WTC11 (cell line): ENCODE results near the gene LHX3. TPM values are rescaled to one million over a fixed set of nuclear protein-coding genes. Genes with fewer than 3 reads are reported as not detected.
A peak's percentile ranks its signal among the peaks of the same experiment; 100 is the strongest.

ENCODE experiments used
- ATAC-seq: fragments of 200-7000 bp; cut with Tn5 transposase; 2 replicates; pipeline ENCODE4 v1.10.0; 2021; ENCODE audit warnings: mild to moderate bottlenecking, moderate library complexity
- CTCF ChIA-PET: fragments of 300-600 bp; sonication (Branson Sonifier 250); formaldehyde crosslinking; loops from one replicate; lab custom pipeline; 2021; ENCODE audit warnings: antibody characterized with exemption; lab: Charles Lee
- POLR2A ChIA-PET: fragments of 350-600 bp; sonication (Branson Sonifier 250); formaldehyde crosslinking; loops from one replicate; lab custom pipeline; 2021; ENCODE audit warnings: antibody characterized with exemption; lab: Charles Lee
- DNase-seq: peaks from one replicate; pipeline ENCODE4 v3.0.0; 2021; ENCODE audit warnings: low spot score
- H3K27ac Mint-ChIP-seq: 2 replicates; pipeline ENCODE4 v1.8.0; 2021; ENCODE audit warnings: mixed read lengths
- H3K27me3 Mint-ChIP-seq: 2 replicates; pipeline ENCODE4 v1.8.0; 2021; ENCODE audit warnings: low read depth, mild to moderate bottlenecking, moderate library complexity, mixed read lengths
- H3K36me3 Mint-ChIP-seq: 2 replicates; pipeline ENCODE4 v1.8.0; 2021; ENCODE audit warnings: mixed read lengths
- H3K4me1 Mint-ChIP-seq: 2 replicates; pipeline ENCODE4 v1.8.0; 2022; ENCODE audit warnings: mixed read lengths
- H3K4me3 Mint-ChIP-seq: 2 replicates; pipeline ENCODE4 v1.8.0; 2021; ENCODE audit warnings: mild to moderate bottlenecking, moderate library complexity, mixed read lengths
- H3K9me3 Mint-ChIP-seq: 2 replicates; pipeline ENCODE4 v1.8.0; 2021; ENCODE audit warnings: mixed read lengths
- AFF4 ChIP-seq: sonication (generic); formaldehyde crosslinking; IDR thresholded peaks from 2 replicates; pipeline ENCODE4 v1.8.1; 2023; ENCODE audit warnings: mild to moderate bottlenecking, missing genetic modification reagents, borderline replicate concordance
- ATF1 ChIP-seq: sonication (generic); formaldehyde crosslinking; IDR thresholded peaks from 2 replicates; pipeline ENCODE4 v1.8.1; 2023; ENCODE audit warnings: mild to moderate bottlenecking, moderate library complexity, missing genetic modification reagents
- CDX4 ChIP-seq: fragments of 250-450 bp; sonication (Bioruptor Pico); IDR thresholded peaks from 2 replicates; pipeline ENCODE4 v1.9.0; 2021; ENCODE audit warnings: moderate library complexity, mild to moderate bottlenecking, inconsistent platforms, borderline replicate concordance
- ERG ChIP-seq: fragments of 250-450 bp; sonication (Bioruptor Pico); IDR thresholded peaks from 2 replicates; pipeline ENCODE4 v1.8.0; 2021; ENCODE audit warnings: mild to moderate bottlenecking
- ESRRA ChIP-seq: sonication (generic); formaldehyde crosslinking; IDR thresholded peaks from 2 replicates; pipeline ENCODE4 v1.8.1; 2022; ENCODE audit warnings: mild to moderate bottlenecking, missing genetic modification reagents, borderline replicate concordance
- FOXJ3 ChIP-seq: sonication (generic); formaldehyde crosslinking; IDR thresholded peaks from 2 replicates; pipeline ENCODE4 v1.9.0; 2021; ENCODE audit warnings: missing genetic modification reagents, mild to moderate bottlenecking, borderline replicate concordance
- GRHL2 ChIP-seq: fragments of 250-450 bp; sonication (Bioruptor Pico); IDR thresholded peaks from 2 replicates; pipeline ENCODE4 v1.8.0; 2022; ENCODE audit warnings: mild to moderate bottlenecking, moderate library complexity; ENCODE audit not compliant: insufficient replicate concordance, severe bottlenecking
- HMGA2 ChIP-seq: fragments of 250-450 bp; sonication (Bioruptor Pico); IDR thresholded peaks from 2 replicates; pipeline ENCODE4 v1.4.0; 2021; ENCODE audit warnings: mild to moderate bottlenecking, moderate library complexity
- HMGXB4 ChIP-seq: sonication (generic); formaldehyde crosslinking; IDR thresholded peaks from 2 replicates; pipeline ENCODE4 v1.8.1; 2023; ENCODE audit warnings: mild to moderate bottlenecking, moderate library complexity, missing genetic modification reagents
- JAZF1 ChIP-seq: fragments of 250-450 bp; sonication (Bioruptor Pico); IDR thresholded peaks from 2 replicates; pipeline ENCODE4 v1.9.0; 2021; ENCODE audit warnings: moderate library complexity, mild to moderate bottlenecking, inconsistent platforms
- MAX ChIP-seq: sonication (generic); formaldehyde crosslinking; IDR thresholded peaks from 2 replicates; pipeline ENCODE4 v1.8.0; 2022; ENCODE audit warnings: mild to moderate bottlenecking, missing genetic modification reagents
- NFATC4 ChIP-seq: fragments of 250-450 bp; sonication (Bioruptor Pico); IDR thresholded peaks from 2 replicates; pipeline ENCODE4 v1.9.0; 2021; ENCODE audit warnings: mild to moderate bottlenecking
- SMAD4 ChIP-seq: sonication (generic); formaldehyde crosslinking; IDR thresholded peaks from 2 replicates; pipeline ENCODE4 v1.8.0; 2022; ENCODE audit warnings: mild to moderate bottlenecking, missing genetic modification reagents
- SOX15 ChIP-seq: fragments of 250-450 bp; sonication (Bioruptor Pico); IDR thresholded peaks from 2 replicates; pipeline ENCODE4 v1.9.0; 2021; ENCODE audit warnings: mild to moderate bottlenecking
- ZMAT4 ChIP-seq: fragments of 250-450 bp; sonication (Bioruptor Pico); IDR thresholded peaks from 2 replicates; pipeline ENCODE4 v1.9.0; 2021; ENCODE audit warnings: mild to moderate bottlenecking
- ZNF396 ChIP-seq: fragments of 250-450 bp; sonication (Bioruptor Pico); IDR thresholded peaks from 2 replicates; pipeline ENCODE4 v1.8.0; 2021; ENCODE audit warnings: mild to moderate bottlenecking, moderate library complexity, borderline replicate concordance
- ZSCAN18 ChIP-seq: fragments of 250-450 bp; sonication (Bioruptor Pico); IDR thresholded peaks from 2 replicates; pipeline ENCODE4 v2.1.2; 2022; ENCODE audit warnings: mild to moderate bottlenecking, moderate library complexity
- total RNA-seq: library from RNA; stranded (reverse); gene quantifications from 3 replicates; pipeline ENCODE4 v1.2.3, GENCODE V29; 2021

Gene LHX3
- total RNA-seq, 1 experiment from 2014 or later = not detected

GRCh38 chr9:136173648-136174290, 31.2 kb downstream of the LHX3 start:
- TF ChIP-seq CDX4 (CRISPR knock-in tag) (no peak), ATF1 (CRISPR knock-in tag) (no peak), SOX15 (CRISPR knock-in tag) (no peak), ZSCAN18 (CRISPR knock-in tag) (no peak), JAZF1 (CRISPR knock-in tag) (no peak), ERG (CRISPR knock-in tag) (no peak), ESRRA (CRISPR knock-in tag) (no peak), FOXJ3 (CRISPR knock-in tag) (no peak), MAX (no peak), NFATC4 (CRISPR knock-in tag) (no peak), AFF4 (CRISPR knock-in tag) (no peak), HMGXB4 (no peak), ZMAT4 (CRISPR knock-in tag) (no peak), GRHL2 (CRISPR knock-in tag) (no peak), SMAD4 (CRISPR knock-in tag) (no peak), ZNF396 (CRISPR knock-in tag) (no peak), HMGA2 (CRISPR knock-in tag) (no peak)
- DNase-seq = peak; percentile 6
- ChIA-PET POLR2A (no interaction called here), CTCF (interaction anchor here (2.1 to 4.5 kb wide), 2 partner anchors 32 to 35 kb away, joined by 9 to 24 read pairs; no protein-coding TSS in a partner anchor)
- no peaks in the 10 kb centered on the region for H3K36me3 Mint-ChIP-seq
- ATAC-seq = no peak
- H3K4me1 Mint-ChIP-seq = peaks cover 27% of the 10 kb centered on the region
- no peaks in the 10 kb centered on the region for H3K9me3 Mint-ChIP-seq
- H3K27ac Mint-ChIP-seq = no peak overlapping the region
- H3K27me3 Mint-ChIP-seq = no peaks in the 10 kb centered on the region
- no peak overlapping the region for H3K4me3 Mint-ChIP-seq
